ENCODE measurements around the gene PIK3CG. TPM values are rescaled to one million over a fixed set of nuclear protein-coding genes. Genes with fewer than 3 reads are reported as not detected.
"Not testable (repeated sequence)": the region's sequence is repeated elsewhere in the genome, so short reads cannot be mapped to it uniquely, and the experiment has no call there.

The PIK3CG gene
- total RNA-seq, 1 experiment from 2014 or later, result 0.13 TPM

- intact Hi-C loops (cut with micrococcal nuclease; ENCODE audit: unreplicated experiment), result no loop called here
- POLR2A ChIA-PET, result no interaction called here
- no TSS peak for BruUV-seq (replicated peaks)
- in situ Hi-C loops (cut with HindIII; ENCODE audit: low pct_unique_long_range_greater_than_20kb, low sequenced_read_pairs), result no loop called here
- Histone ChIP-seq H3K36me3 (ENCODE audit: control insufficient read depth, insufficient read depth, low read length) (no peaks in the 10 kb centered on the region), H3K27ac (ENCODE audit: low read length) (no peak overlapping the region), H3K27me3 (ENCODE audit: control insufficient read depth, insufficient read depth, low read length) (no peaks in the 10 kb centered on the region), H3K9me3 (ENCODE audit: control insufficient read depth, insufficient read depth, low read depth, low read length) (no peaks in the 10 kb centered on the region), H3K4me3 (ENCODE audit: low read depth in 2 of 2, low read length in 2 of 2) (no peak overlapping the region), H3K4me1 (ENCODE audit: control insufficient read depth, insufficient read depth, low read length) (no peaks in the 10 kb centered on the region)
- no peak for DNase-seq (ENCODE audit: low read depth, low spot score)
- CTCF ChIA-PET, result no interaction called here
- TF ChIP-seq, protein P1, sequence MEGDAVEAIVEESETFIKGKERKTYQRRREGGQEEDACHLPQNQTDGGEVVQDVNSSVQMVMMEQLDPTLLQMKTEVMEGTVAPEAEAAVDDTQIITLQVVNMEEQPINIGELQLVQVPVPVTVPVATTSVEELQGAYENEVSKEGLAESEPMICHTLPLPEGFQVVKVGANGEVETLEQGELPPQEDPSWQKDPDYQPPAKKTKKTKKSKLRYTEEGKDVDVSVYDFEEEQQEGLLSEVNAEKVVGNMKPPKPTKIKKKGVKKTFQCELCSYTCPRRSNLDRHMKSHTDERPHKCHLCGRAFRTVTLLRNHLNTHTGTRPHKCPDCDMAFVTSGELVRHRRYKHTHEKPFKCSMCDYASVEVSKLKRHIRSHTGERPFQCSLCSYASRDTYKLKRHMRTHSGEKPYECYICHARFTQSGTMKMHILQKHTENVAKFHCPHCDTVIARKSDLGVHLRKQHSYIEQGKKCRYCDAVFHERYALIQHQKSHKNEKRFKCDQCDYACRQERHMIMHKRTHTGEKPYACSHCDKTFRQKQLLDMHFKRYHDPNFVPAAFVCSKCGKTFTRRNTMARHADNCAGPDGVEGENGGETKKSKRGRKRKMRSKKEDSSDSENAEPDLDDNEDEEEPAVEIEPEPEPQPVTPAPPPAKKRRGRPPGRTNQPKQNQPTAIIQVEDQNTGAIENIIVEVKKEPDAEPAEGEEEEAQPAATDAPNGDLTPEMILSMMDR (IDR thresholded peaks at IDR 0.05), result no peak
- TF ChIP-seq, protein P2, sequence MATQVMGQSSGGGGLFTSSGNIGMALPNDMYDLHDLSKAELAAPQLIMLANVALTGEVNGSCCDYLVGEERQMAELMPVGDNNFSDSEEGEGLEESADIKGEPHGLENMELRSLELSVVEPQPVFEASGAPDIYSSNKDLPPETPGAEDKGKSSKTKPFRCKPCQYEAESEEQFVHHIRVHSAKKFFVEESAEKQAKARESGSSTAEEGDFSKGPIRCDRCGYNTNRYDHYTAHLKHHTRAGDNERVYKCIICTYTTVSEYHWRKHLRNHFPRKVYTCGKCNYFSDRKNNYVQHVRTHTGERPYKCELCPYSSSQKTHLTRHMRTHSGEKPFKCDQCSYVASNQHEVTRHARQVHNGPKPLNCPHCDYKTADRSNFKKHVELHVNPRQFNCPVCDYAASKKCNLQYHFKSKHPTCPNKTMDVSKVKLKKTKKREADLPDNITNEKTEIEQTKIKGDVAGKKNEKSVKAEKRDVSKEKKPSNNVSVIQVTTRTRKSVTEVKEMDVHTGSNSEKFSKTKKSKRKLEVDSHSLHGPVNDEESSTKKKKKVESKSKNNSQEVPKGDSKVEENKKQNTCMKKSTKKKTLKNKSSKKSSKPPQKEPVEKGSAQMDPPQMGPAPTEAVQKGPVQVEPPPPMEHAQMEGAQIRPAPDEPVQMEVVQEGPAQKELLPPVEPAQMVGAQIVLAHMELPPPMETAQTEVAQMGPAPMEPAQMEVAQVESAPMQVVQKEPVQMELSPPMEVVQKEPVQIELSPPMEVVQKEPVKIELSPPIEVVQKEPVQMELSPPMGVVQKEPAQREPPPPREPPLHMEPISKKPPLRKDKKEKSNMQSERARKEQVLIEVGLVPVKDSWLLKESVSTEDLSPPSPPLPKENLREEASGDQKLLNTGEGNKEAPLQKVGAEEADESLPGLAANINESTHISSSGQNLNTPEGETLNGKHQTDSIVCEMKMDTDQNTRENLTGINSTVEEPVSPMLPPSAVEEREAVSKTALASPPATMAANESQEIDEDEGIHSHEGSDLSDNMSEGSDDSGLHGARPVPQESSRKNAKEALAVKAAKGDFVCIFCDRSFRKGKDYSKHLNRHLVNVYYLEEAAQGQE (IDR thresholded peaks at IDR 0.05; ENCODE audit: insufficient read depth in 1 of 2, low read depth in 2 of 2, low read length in 1 of 2), result no peak
- TF ChIP-seq SIN3A (IDR thresholded peaks at IDR 0.05; ENCODE audit: borderline replicate concordance, insufficient read depth, low read depth, low read length) (no peak), POLR2AphosphoS5 (IDR thresholded peaks at IDR 0.05; ENCODE audit: low read depth, low read length) (no peak), TCF7L2 (IDR thresholded peaks at IDR 0.05; ENCODE audit: low read depth, low read length) (no peak)
- ATAC-seq, result no peak
Measured at GRCh38 chr7:106895246-106895864, 30.3 kb downstream of the PIK3CG start.

DNA sequence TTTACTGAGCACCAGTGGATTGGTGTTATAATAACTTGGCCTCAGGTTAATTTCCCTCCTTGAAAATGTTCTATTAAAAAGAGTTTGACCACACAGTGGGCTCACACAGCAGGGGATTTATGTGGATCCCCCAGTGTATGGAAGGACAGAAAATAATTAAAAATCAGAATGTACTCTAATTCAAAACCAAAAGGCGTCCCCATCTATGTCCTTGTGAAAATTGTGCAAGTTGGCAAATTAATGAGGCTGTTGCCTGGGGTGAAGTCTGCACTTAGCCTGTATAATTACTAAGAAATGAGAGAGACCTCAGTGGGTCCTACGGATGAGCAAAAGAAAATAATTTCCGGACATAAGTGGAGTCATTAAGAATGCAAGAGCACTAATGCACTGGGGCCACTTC, 31.1 kb downstream of the PIK3CG start:
- BruUV-seq (replicated peaks), result no TSS peak
- ChIA-PET POLR2A (no interaction called here), CTCF (no interaction called here)
- no peak for DNase-seq (ENCODE audit: low read depth, low spot score)
- H3K4me1 ChIP-seq (ENCODE audit: control insufficient read depth, insufficient read depth, low read length), result no peaks in the 10 kb centered on the region
- no peaks in the 10 kb centered on the region for H3K27me3 ChIP-seq (ENCODE audit: control insufficient read depth, insufficient read depth, low read length)
- H3K36me3 ChIP-seq (ENCODE audit: control insufficient read depth, insufficient read depth, low read length), result no peaks in the 10 kb centered on the region
- intact Hi-C loops (cut with micrococcal nuclease; ENCODE audit: unreplicated experiment), result no loop called here
- no peaks in the 10 kb centered on the region for H3K9me3 ChIP-seq (ENCODE audit: control insufficient read depth, insufficient read depth, low read depth, low read length)
- H3K4me3 ChIP-seq (ENCODE audit: low read depth in 2 of 2, low read length in 2 of 2), result no peak overlapping the region
- TF ChIP-seq, protein P1 (IDR thresholded peaks at IDR 0.05), result no peak
- no peak for TF ChIP-seq TCF7L2 (IDR thresholded peaks at IDR 0.05; ENCODE audit: low read depth, low read length)
- TF ChIP-seq, protein P2 (IDR thresholded peaks at IDR 0.05; ENCODE audit: insufficient read depth in 1 of 2, low read depth in 2 of 2, low read length in 1 of 2), result no peak
- TF ChIP-seq SIN3A (IDR thresholded peaks at IDR 0.05; ENCODE audit: borderline replicate concordance, insufficient read depth, low read depth, low read length), result no peak
- TF ChIP-seq POLR2AphosphoS5 (IDR thresholded peaks at IDR 0.05; ENCODE audit: low read depth, low read length), result no peak
- in situ Hi-C loops (cut with HindIII; ENCODE audit: low pct_unique_long_range_greater_than_20kb, low sequenced_read_pairs), result no loop called here
- ATAC-seq, result no peak
- H3K27ac ChIP-seq (ENCODE audit: low read length), result no peak overlapping the region

DNA sequence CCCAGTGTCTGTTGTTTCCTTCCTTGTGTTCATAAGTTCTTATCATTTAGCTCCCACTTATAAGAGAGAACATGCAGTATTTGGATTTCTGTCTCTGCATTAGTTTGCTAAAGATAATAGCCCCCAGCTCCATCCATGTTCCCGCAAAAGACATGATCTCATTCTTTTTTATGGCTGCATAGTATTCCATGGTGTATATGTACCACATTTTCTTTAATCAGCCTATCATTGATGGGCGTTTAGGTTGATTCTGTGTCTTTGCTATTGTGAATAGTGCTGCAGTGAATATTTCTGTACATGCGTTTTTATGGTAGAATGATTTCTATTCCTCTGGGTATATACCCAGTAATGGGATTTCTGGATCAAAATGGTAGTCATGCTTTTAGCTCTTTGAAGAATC, 32.5 kb downstream of the PIK3CG start:
- in situ Hi-C loops (cut with HindIII; ENCODE audit: low pct_unique_long_range_greater_than_20kb, low sequenced_read_pairs), result not testable (repeated sequence)

More for the DNA sequence above, 32.5 kb downstream of the PIK3CG start:
- POLR2A ChIA-PET; H3K4me3 ChIP-seq (ENCODE audit: low read depth in 2 of 2, low read length in 2 of 2); ATAC-seq; DNase-seq (ENCODE audit: low read depth, low spot score); H3K27ac ChIP-seq (ENCODE audit: low read length); H3K4me1 ChIP-seq (ENCODE audit: control insufficient read depth, insufficient read depth, low read length); H3K27me3 ChIP-seq (ENCODE audit: control insufficient read depth, insufficient read depth, low read length); BruUV-seq (replicated peaks); H3K9me3 ChIP-seq (ENCODE audit: control insufficient read depth, insufficient read depth, low read depth, low read length); intact Hi-C loops (cut with micrococcal nuclease; ENCODE audit: unreplicated experiment); CTCF ChIA-PET; H3K36me3 ChIP-seq (ENCODE audit: control insufficient read depth, insufficient read depth, low read length): not testable (repeated sequence)
